Measurements from ENCODE around the gene CLIC6.
"Not testable (repeated sequence)": the region's sequence is repeated elsewhere in the genome, so short reads cannot be mapped to it uniquely, and the experiment has no call there.

CLIC6 gene

GRCh38 chr21:34693192-34693810 is 24.5 kb downstream of the CLIC6 start:
- peak; percentile 64 for DNase-seq

- no peak for DNase-seq
Observed at GRCh38 chr21:34695434-34695833, 26.6 kb downstream of the CLIC6 start.

GRCh38 chr21:34696121-34696520 is 27.3 kb downstream of the CLIC6 start:
- DNase-seq, result no peak

- no peak for DNase-seq
Observed at GRCh38 chr21:34697826-34698225, 29.0 kb downstream of the CLIC6 start.

GRCh38 chr21:34698270-34699015 is 29.6 kb downstream of the CLIC6 start:
- DNase-seq, result no peak

- no peak for DNase-seq
Observed at GRCh38 chr21:34700605-34701004, 31.8 kb downstream of the CLIC6 start.

- no peak for DNase-seq
Observed at GRCh38 chr21:34701726-34702125, 32.9 kb downstream of the CLIC6 start.

- no peak for DNase-seq
Observed at GRCh38 chr21:34702341-34703170, 33.8 kb downstream of the CLIC6 start.

- DNase-seq, result no peak
Observed at GRCh38 chr21:34703571-34703970, 34.8 kb downstream of the CLIC6 start.

GRCh38 chr21:34704119-34704518 is 35.3 kb downstream of the CLIC6 start:
- DNase-seq, result no peak

GRCh38 chr21:34705011-34705410 is 36.2 kb downstream of the CLIC6 start:
- no peak for DNase-seq

GRCh38 chr21:34706337-34706736 is 37.5 kb downstream of the CLIC6 start:
- no peak for DNase-seq

- DNase-seq, result peak; percentile 51
Observed at GRCh38 chr21:34707876-34708325, 39.1 kb downstream of the CLIC6 start.

- DNase-seq, result no peak
Observed at GRCh38 chr21:34713621-34714020, 44.8 kb downstream of the CLIC6 start.

- DNase-seq, result no peak
Observed at GRCh38 chr21:34715518-34715917, 46.7 kb downstream of the CLIC6 start.

- DNase-seq, result no peak
Observed at GRCh38 chr21:34715985-34716596, 47.3 kb downstream of the CLIC6 start.

- DNase-seq, result not testable (repeated sequence)
Observed at GRCh38 chr21:34718529-34718928, 49.7 kb downstream of the CLIC6 start.

- DNase-seq, result peak; percentile 52
Observed at GRCh38 chr21:34722684-34723300, 54.0 kb downstream of the CLIC6 start.

- DNase-seq, result no peak
Observed at GRCh38 chr21:34724131-34724856, 55.5 kb downstream of the CLIC6 start.

- DNase-seq, result no peak
Observed at GRCh38 chr21:34724857-34725195, 56.0 kb downstream of the CLIC6 start.

- no peak for DNase-seq
Observed at GRCh38 chr21:34726627-34727337, 58.0 kb downstream of the CLIC6 start.

Data from CD4-positive, alpha-beta T cell treated with Interleukin-6 for 4 hours (primary cell).